SHP77 (cell line): ENCODE data around the gene RCC2.

Experiments used
- DNase-seq, 2 experiments: peaks; one replicate each; lab custom pipeline; 2025; lab: John Stamatoyannopoulos, UW

RCC2 gene

GRCh38 chr1:17372955-17373354, 66.5 kb downstream of the RCC2 start:
- no peak for DNase-seq

GRCh38 chr1:17371896-17372295, 67.6 kb downstream of the RCC2 start, which contains the start of gene PADI6:
Gene PADI6 (plus strand): TSS chr1:17372196. CDS start chr1:17372246, 50 bp downstream.
- DNase-seq: no peak

- no peak for DNase-seq
These were observed 68.9 kb downstream of the RCC2 start for GRCh38 chr1:17370618-17371017.

- no peak for DNase-seq
These were observed 70.0 kb downstream of the RCC2 start for GRCh38 chr1:17369466-17369865.

GRCh38 chr1:17365293-17365692, 74.2 kb downstream of the RCC2 start:
- DNase-seq: no peak

- DNase-seq: no peak
These were observed 75.7 kb downstream of the RCC2 start for GRCh38 chr1:17363771-17364170.

- DNase-seq: no peak
These were observed 76.1 kb downstream of the RCC2 start for GRCh38 chr1:17363351-17363750.

GRCh38 chr1:17361687-17362086, 77.8 kb downstream of the RCC2 start:
- no peak for DNase-seq

GRCh38 chr1:17360272-17360956, 79.1 kb downstream of the RCC2 start:
- DNase-seq: no peak

- DNase-seq: no peak
These were observed 79.7 kb downstream of the RCC2 start for GRCh38 chr1:17359808-17360207.

- no peak for DNase-seq
These were observed 80.4 kb downstream of the RCC2 start for GRCh38 chr1:17359031-17359430.

GRCh38 chr1:17358557-17358956, 80.9 kb downstream of the RCC2 start:
- DNase-seq: no peak
